GM12878 (cell line): ENCODE measurements around the gene NRM.
A peak's percentile ranks its signal among the peaks of the same experiment; 100 is the strongest.

Experiments used
- CEBPB ChIP-seq, 2 experiments: fragments of 150-350 bp in 1 of 2; IDR thresholded peaks; 2 replicates each; pipeline ENCODE4 v1.6.1; 2012 to 2014; ENCODE audit warnings: low read depth in 2 of 2, low read length in 2 of 2, borderline replicate concordance in 1 of 2, inconsistent platforms in 1 of 2
- CREB1 ChIP-seq: IDR thresholded peaks from 2 replicates; pipeline ENCODE4 v1.6.1; 2012; ENCODE audit warnings: low read depth, mild to moderate bottlenecking, inconsistent platforms
- CTCF ChIP-seq, 3 experiments: IDR thresholded peaks in 2 of 3; conservative IDR thresholded peaks in 1 of 3; 2 replicates each; pipeline ENCODE4 v1.5.1; 2011; ENCODE audit warnings: low read depth in 3 of 3, low read length in 3 of 3, mild to moderate bottlenecking in 3 of 3, control low read depth in 2 of 3, moderate library complexity in 2 of 3, inconsistent platforms in 1 of 3, mixed read lengths in 1 of 3; ENCODE audit not compliant: control insufficient read depth in 2 of 3, insufficient read depth in 1 of 3; ENCODE audit errors: extremely low read depth in 1 of 3
- EP300 ChIP-seq, 2 experiments: fragments of 150-350 bp in 1 of 2; IDR thresholded peaks; 2 replicates each; pipeline ENCODE4 v1.6.1; 2011 to 2012; ENCODE audit warnings: low read depth in 2 of 2, low read length in 2 of 2, borderline replicate concordance in 1 of 2, improper control_type of control experiment in 1 of 2, inconsistent platforms in 1 of 2; ENCODE audit not compliant: control insufficient read depth in 1 of 2
- EZH2 ChIP-seq: IDR thresholded peaks from 2 replicates; pipeline ENCODE4 v1.6.1; 2012; ENCODE audit warnings: low read depth, mild to moderate bottlenecking, control low read depth, inconsistent platforms, low read length, borderline replicate concordance; ENCODE audit not compliant: control insufficient read depth
- FOXK2 ChIP-seq: fragments of 450-650 bp; IDR thresholded peaks from 2 replicates; pipeline ENCODE4 v1.6.1; 2017; ENCODE audit warnings: mild to moderate bottlenecking, moderate library complexity
- HCFC1 ChIP-seq: fragments of 150-350 bp; IDR thresholded peaks from 2 replicates; pipeline ENCODE4 v1.6.1; 2014; ENCODE audit warnings: low read length
- KAT2A ChIP-seq: conservative IDR thresholded peaks from 2 replicates; pipeline ENCODE4 v1.6.1; 2011; ENCODE audit warnings: low read depth, low read length; ENCODE audit not compliant: control insufficient read depth
- POLR2A ChIP-seq: IDR thresholded peaks from 2 replicates; pipeline ENCODE4 v1.6.1; 2011; ENCODE audit warnings: low read depth, mild to moderate bottlenecking, low read length
- POLR2AphosphoS2 ChIP-seq: IDR thresholded peaks from 2 replicates; pipeline ENCODE4 v1.6.1; 2011; ENCODE audit warnings: low read depth, mild to moderate bottlenecking, low read length, improper control_type of control experiment, moderate library complexity
- POU2F2 ChIP-seq: IDR thresholded peaks from 3 replicates; pipeline ENCODE4 v1.6.1; 2011; ENCODE audit warnings: low read depth, mild to moderate bottlenecking, low read length, borderline replicate concordance
- TAF1 ChIP-seq: IDR thresholded peaks from 2 replicates; pipeline ENCODE4 v1.6.1; 2011; ENCODE audit warnings: mild to moderate bottlenecking, low read depth, low read length, borderline replicate concordance
- TARDBP ChIP-seq: IDR thresholded peaks from 2 replicates; pipeline ENCODE4 v1.6.1; 2016; ENCODE audit warnings: borderline replicate concordance
- YBX1 ChIP-seq: fragments of 450-650 bp; IDR thresholded peaks from 2 replicates; pipeline ENCODE4 v1.6.1; 2016; ENCODE audit warnings: antibody characterized with exemption

GRCh38 chr6:30686009-30686907, 4.5 kb downstream of the NRM start, which contains the start of gene PPP1R18:
- no peak for TF ChIP-seq YBX1
- TF ChIP-seq TAF1, result no peak
- TF ChIP-seq POLR2A, result peak; percentile 13
- no peak for TF ChIP-seq CTCF (IDR thresholded peaks at IDR 0.05 in 2 of 3, conservative IDR thresholded peaks at IDR 0.05 in 1 of 3; ENCODE audit: control insufficient read depth in 2 of 3, extremely low read depth in 1 of 3, insufficient read depth in 1 of 3, low read depth in 3 of 3, low read length in 3 of 3)
- no peak; the same call in 1 of the 2 replicates for TF ChIP-seq TARDBP
- TF ChIP-seq EP300 (IDR thresholded peaks at IDR 0.05; ENCODE audit: borderline replicate concordance in 1 of 2, control insufficient read depth in 1 of 2, low read depth in 2 of 2, low read length in 2 of 2), result no peak
- no peak for TF ChIP-seq CEBPB (IDR thresholded peaks at IDR 0.05; ENCODE audit: borderline replicate concordance in 1 of 2, low read depth in 2 of 2, low read length in 2 of 2)
- TF ChIP-seq POLR2AphosphoS2, result no peak
- no peak for TF ChIP-seq HCFC1
- TF ChIP-seq EZH2, result no peak
- TF ChIP-seq FOXK2, result no peak
- no peak for TF ChIP-seq CREB1
- TF ChIP-seq POU2F2, result no peak; the same call in 2 of the 3 replicates
- TF ChIP-seq KAT2A, result no peak
